HG03039 (cell line): ENCODE measurements around the gene NEK6.

Experiments used
- ATAC-seq: cut with Tn5 transposase; IDR thresholded peaks from one replicate; pipeline ENCODE4 v1.9.1; 2021; ENCODE audit warnings: mild to moderate bottlenecking, moderate library complexity; ENCODE audit not compliant: unreplicated experiment

The NEK6 gene

GRCh38 chr9:124390794-124391658 is 133.3 kb downstream of the NEK6 start:
- ATAC-seq: no peak

- ATAC-seq: no peak
These were observed 134.6 kb downstream of the NEK6 start for GRCh38 chr9:124392254-124392870.

- ATAC-seq: no peak
These were observed 135.2 kb downstream of the NEK6 start for GRCh38 chr9:124392871-124393460.

- no peak for ATAC-seq
These were observed 136.4 kb downstream of the NEK6 start for GRCh38 chr9:124394167-124394566.

- ATAC-seq: no peak
These were observed 136.8 kb downstream of the NEK6 start for GRCh38 chr9:124394596-124394995.

- ATAC-seq: no peak
These were observed 138.1 kb downstream of the NEK6 start for GRCh38 chr9:124395826-124396225.

GRCh38 chr9:124398191-124398935 is 140.6 kb downstream of the NEK6 start:
- ATAC-seq: no peak

GRCh38 chr9:124399323-124399967 is 141.7 kb downstream of the NEK6 start:
- no peak for ATAC-seq

- no peak for ATAC-seq
These were observed 142.5 kb downstream of the NEK6 start for GRCh38 chr9:124399968-124400940.
